GM23338 (cell line): ENCODE results near the gene PDE7B. TPM values are rescaled to one million over a fixed set of nuclear protein-coding genes. Genes with fewer than 3 reads are reported as not detected.

Experiments used
- ATAC-seq: fragments of 200-7000 bp; cut with Tn5 transposase; 3 replicates; pipeline ENCODE4 v1.9.1; 2020
- DNase-seq: peaks from one replicate; pipeline ENCODE4 v3.0.0-alpha.2; 2015; ENCODE audit warnings: low spot score
- H2AFZ ChIP-seq: fragments of 200-600 bp; sonication (generic); 2 replicates; pipeline ENCODE4 v1.8.0; 2016; ENCODE audit warnings: antibody characterized with exemption, mild to moderate bottlenecking, moderate library complexity
- H3F3A ChIP-seq: fragments of 200-600 bp; sonication (generic); replicated peaks from 2 replicates; pipeline ENCODE4 v1.8.0; 2017; ENCODE audit warnings: antibody characterized with exemption, mixed run types, low read depth
- H3K27ac ChIP-seq: fragments of 200-600 bp; sonication (generic); 2 replicates; pipeline ENCODE4 v1.6.1; 2016; ENCODE audit warnings: low read depth
- H3K27me3 ChIP-seq: fragments of 200-600 bp; sonication (generic); 2 replicates; pipeline ENCODE4 v1.8.0; 2016; ENCODE audit warnings: mild to moderate bottlenecking, mixed run types, moderate library complexity; ENCODE audit not compliant: insufficient read depth
- H3K36me3 ChIP-seq: fragments of 200-600 bp; sonication (generic); 2 replicates; pipeline ENCODE4 v1.8.0; 2016; ENCODE audit warnings: mild to moderate bottlenecking; ENCODE audit not compliant: insufficient read depth
- H3K4me1 ChIP-seq: fragments of 200-600 bp; sonication (generic); 2 replicates; pipeline ENCODE4 v1.8.0; 2016; ENCODE audit warnings: mild to moderate bottlenecking, moderate library complexity; ENCODE audit not compliant: insufficient read depth
- H3K4me2 ChIP-seq: fragments of 200-600 bp; sonication (generic); 2 replicates; pipeline ENCODE4 v1.7.1; 2017; ENCODE audit warnings: mixed run types
- H3K4me3 ChIP-seq: fragments of 200-600 bp; sonication (generic); 2 replicates; pipeline ENCODE4 v1.6.1; 2016; ENCODE audit warnings: mixed run types
- H3K79me2 ChIP-seq: fragments of 200-600 bp; sonication (generic); replicated peaks from 2 replicates; pipeline ENCODE4 v1.8.0; 2017; ENCODE audit warnings: mild to moderate bottlenecking; ENCODE audit not compliant: insufficient read depth
- H3K9me2 ChIP-seq: fragments of 200-600 bp; sonication (generic); 2 replicates; pipeline ENCODE4 v1.8.0; 2017; ENCODE audit not compliant: insufficient read depth
- H4K20me1 ChIP-seq: fragments of 200-600 bp; sonication (generic); replicated peaks from 2 replicates; pipeline ENCODE4 v1.8.0; 2017; ENCODE audit warnings: mild to moderate bottlenecking; ENCODE audit not compliant: insufficient read depth
- H3K27ac Mint-ChIP-seq: 2 replicates; pipeline ENCODE4 v1.8.0; 2020; ENCODE audit warnings: inconsistent platforms, mild to moderate bottlenecking, moderate library complexity, mixed read lengths
- H3K27me3 Mint-ChIP-seq: 3 replicates; pipeline ENCODE4 v1.8.0; 2022; ENCODE audit warnings: low read depth, mild to moderate bottlenecking, moderate library complexity, mixed read lengths, inconsistent platforms; ENCODE audit not compliant: insufficient read depth, poor library complexity
- H3K36me3 Mint-ChIP-seq: 3 replicates; pipeline ENCODE4 v1.8.0; 2021; ENCODE audit warnings: low read depth, mild to moderate bottlenecking, inconsistent platforms, moderate library complexity, mixed read lengths
- H3K4me1 Mint-ChIP-seq: 3 replicates; pipeline ENCODE4 v1.8.0; 2020; ENCODE audit warnings: mild to moderate bottlenecking, inconsistent platforms, mixed read lengths
- H3K4me3 Mint-ChIP-seq: 3 replicates; pipeline ENCODE4 v1.8.0; 2021; ENCODE audit warnings: moderate library complexity, mild to moderate bottlenecking, inconsistent platforms, mixed read lengths
- H3K9me3 Mint-ChIP-seq: 3 replicates; pipeline ENCODE4 v1.8.0; 2020; ENCODE audit warnings: moderate library complexity, mild to moderate bottlenecking, inconsistent platforms, mixed read lengths
- CREB1 ChIP-seq: fragments of 250-450 bp; sonication (Bioruptor Pico); IDR thresholded peaks from 2 replicates; pipeline ENCODE4 v1.5.0; 2020; ENCODE audit warnings: low read depth, mild to moderate bottlenecking, moderate library complexity
- CTCF ChIP-seq, 2 experiments: fragments of 200-600 bp in 1 of 2; sonication (generic) in 1 of 2; conservative IDR thresholded peaks; 2 replicates each; pipeline versions ENCODE4 v1.5.1 to v1.6.1; 2016 to 2017; ENCODE audit warnings: antibody characterized with exemption in 2 of 2, low read depth in 2 of 2, mild to moderate bottlenecking in 2 of 2, moderate library complexity in 1 of 2
- ETS1 ChIP-seq: IDR thresholded peaks from 2 replicates; pipeline ENCODE4 v1.6.1; 2016; ENCODE audit warnings: antibody characterized with exemption
- EZH2 ChIP-seq: fragments of 200-600 bp; sonication (generic); IDR thresholded peaks from one replicate; pipeline ENCODE4 v1.8.0; 2017; ENCODE audit warnings: antibody characterized with exemption, mild to moderate bottlenecking, low read depth; ENCODE audit not compliant: unreplicated experiment
- EZH2phosphoT487 ChIP-seq: fragments of 200-600 bp; sonication (generic); IDR thresholded peaks from one replicate; pipeline ENCODE4 v1.8.1; 2018; ENCODE audit warnings: antibody characterized with exemption; ENCODE audit not compliant: unreplicated experiment
- JUNB ChIP-seq: IDR thresholded peaks from one replicate; pipeline ENCODE4 v1.6.1; 2016; ENCODE audit warnings: antibody characterized with exemption; ENCODE audit not compliant: unreplicated experiment
- NANOG ChIP-seq: IDR thresholded peaks from 2 replicates; pipeline ENCODE4 v1.6.1; 2016; ENCODE audit warnings: antibody characterized with exemption, borderline replicate concordance
- POLR2AphosphoS5 ChIP-seq: IDR thresholded peaks from 2 replicates; pipeline ENCODE4 v1.6.1; 2016; ENCODE audit warnings: antibody characterized with exemption, low read depth
- REST ChIP-seq: IDR thresholded peaks from one replicate; pipeline ENCODE4 v1.6.1; 2018; ENCODE audit warnings: antibody characterized with exemption; ENCODE audit not compliant: unreplicated experiment
- STAT1 ChIP-seq: IDR thresholded peaks from one replicate; pipeline ENCODE4 v1.6.1; 2016; ENCODE audit warnings: antibody characterized with exemption; ENCODE audit not compliant: unreplicated experiment
- ZNF114 ChIP-seq: fragments of 250-450 bp; sonication (Bioruptor Pico); IDR thresholded peaks from 2 replicates; pipeline ENCODE4 v1.5.0; 2020; ENCODE audit warnings: mild to moderate bottlenecking, moderate library complexity
- ZNF331 ChIP-seq: fragments of 250-450 bp; sonication (Bioruptor Pico); IDR thresholded peaks from 2 replicates; pipeline ENCODE4 v1.5.0; 2020; ENCODE audit warnings: low read depth, mild to moderate bottlenecking, moderate library complexity
- ZNF462 ChIP-seq: fragments of 250-450 bp; sonication (Bioruptor Pico); IDR thresholded peaks from 2 replicates; pipeline ENCODE4 v1.5.0; 2020; ENCODE audit warnings: mild to moderate bottlenecking, moderate library complexity
- polyA plus RNA-seq: library from polyadenylated mRNA; unstranded; fragments of >200 nt; fragmentation: Nextera tagmentation; extraction: Ambion mirVana; gene quantifications from 2 replicates; pipeline ENCODE4 v1.2.1, GENCODE V29; 2016
- total RNA-seq: library from RNA; depleted of rRNA; stranded (reverse); fragments of >200 nt; shearing (Covaris generic); gene quantifications from 2 replicates; pipeline ENCODE4 v1.2.3, GENCODE V29; 2014

PDE7B gene
- total and polyA plus RNA-seq, 2 experiments from 2014 or later = 0.07 TPM; not detected in 1

GRCh38 chr6:136169394-136170148 lies 318.1 kb downstream of the PDE7B start:
- DNase-seq = no peak
- H3K27ac ChIP-seq = no peak overlapping the region
- no peaks in the 10 kb centered on the region for H3K79me2 ChIP-seq

More at GRCh38 chr6:136169394-136170148, 318.1 kb downstream of the PDE7B start:
- Mint-ChIP-seq H3K27ac (no peak overlapping the region), H3K27me3 (peaks cover 2% of the 10 kb centered on the region), H3K36me3 (no peaks in the 10 kb centered on the region), H3K4me3 (no peak overlapping the region), H3K9me3 (no peaks in the 10 kb centered on the region; the same call in 2 of the 3 replicates), H3K4me1 (no peaks in the 10 kb centered on the region)
- no peak for ATAC-seq
- Histone ChIP-seq H3K4me1 (no peaks in the 10 kb centered on the region), H3F3A (no peaks in the 10 kb centered on the region), H3K27me3 (no peaks in the 10 kb centered on the region), H3K4me2 (no peak overlapping the region), H4K20me1 (no peaks in the 10 kb centered on the region), H3K36me3 (no peaks in the 10 kb centered on the region), H2AFZ (no peak overlapping the region), H3K9me2 (0 out of 2 replicates have a peak, but pooled peaks cover 3% of the 10 kb centered on the region), H3K4me3 (no peak overlapping the region)
- TF ChIP-seq ZNF114 (CRISPR knock-in tag) = no peak
- no peak for TF ChIP-seq REST
- no peak for TF ChIP-seq EZH2
- TF ChIP-seq EZH2phosphoT487 = no peak
- TF ChIP-seq POLR2AphosphoS5 = no peak
- TF ChIP-seq ETS1 = no peak
- TF ChIP-seq CTCF (conservative IDR thresholded peaks at IDR 0.05; ENCODE audit: low read depth in 2 of 2) = no peak
- no peak for TF ChIP-seq CREB1 (CRISPR knock-in tag)
- no peak for TF ChIP-seq ZNF331 (CRISPR knock-in tag)
- TF ChIP-seq ZNF462 (CRISPR knock-in tag) = no peak
- no peak for TF ChIP-seq JUNB
- TF ChIP-seq STAT1 = no peak
- no peak for TF ChIP-seq NANOG
